ENCODE results near the gene NECTIN2. TPM values are rescaled to one million over a fixed set of nuclear protein-coding genes. Genes with fewer than 3 reads are reported as not detected.
"Not testable (repeated sequence)": the region's sequence is repeated elsewhere in the genome, so short reads cannot be mapped to it uniquely, and the experiment has no call there.

Gene NECTIN2
- total RNA-seq, 1 experiment from 2014 or later = 104 TPM

DNA sequence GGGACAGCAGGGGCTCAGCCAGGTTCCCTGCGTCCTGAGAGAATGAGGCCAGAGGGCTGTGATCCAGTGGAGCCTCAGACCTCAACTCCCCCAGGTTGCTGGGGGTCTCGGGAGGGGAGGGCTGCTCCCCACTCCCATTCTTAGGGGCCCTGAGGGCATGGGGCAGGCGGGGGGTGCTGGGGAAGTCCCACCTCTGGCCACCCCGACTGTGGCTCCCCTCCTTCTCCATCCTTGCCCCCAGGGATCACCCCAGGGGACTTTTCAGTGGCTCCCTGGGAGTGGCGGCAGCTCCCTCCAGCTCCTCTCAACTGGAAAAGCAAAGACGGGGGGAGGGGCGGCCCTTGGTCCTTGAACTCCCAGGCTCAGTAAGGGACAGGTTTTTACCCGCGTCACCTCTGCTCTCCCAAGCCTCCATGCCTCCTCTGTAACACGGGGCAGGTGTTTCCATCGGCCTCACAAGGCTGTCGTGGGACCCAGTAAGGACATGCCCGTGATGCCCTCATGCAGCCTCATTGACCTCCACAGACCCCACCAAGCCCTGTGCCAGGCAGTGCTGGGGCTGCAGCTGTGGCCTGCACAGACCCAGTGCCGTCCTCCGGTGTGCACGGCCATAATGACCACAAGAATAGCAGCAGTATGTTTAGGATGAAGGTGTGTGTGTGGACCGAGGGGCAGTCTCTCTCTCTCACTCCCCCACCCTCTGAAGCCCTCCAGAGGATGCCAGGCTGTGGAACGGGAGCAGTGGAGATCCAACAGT is 33.4 kb downstream of the NECTIN2 start:
- ChIA-PET POLR2A (interaction anchor here (0.5 kb wide), 1 partner anchor 18 kb away, joined by 3 read pairs; no protein-coding TSS in a partner anchor), CTCF (no interaction called here)
- H3K27ac ChIP-seq (ENCODE audit: low read length) = no peak overlapping the region
- BruUV-seq (replicated peaks) = no TSS peak
- intact Hi-C loops (cut with micrococcal nuclease; ENCODE audit: unreplicated experiment) (no loop called here), in situ Hi-C loops (cut with HindIII; ENCODE audit: low pct_unique_long_range_greater_than_20kb, low sequenced_read_pairs) (no loop called here)
- H3K36me3 ChIP-seq (ENCODE audit: control insufficient read depth, insufficient read depth, low read length) = no peaks in the 10 kb centered on the region
- DNase-seq (ENCODE audit: low read depth, low spot score) (no peak), ATAC-seq (no peak)
- TF ChIP-seq SIN3A (IDR thresholded peaks at IDR 0.05; ENCODE audit: borderline replicate concordance, insufficient read depth, low read depth, low read length) (no peak), TCF7L2 (IDR thresholded peaks at IDR 0.05; ENCODE audit: low read depth, low read length) (no peak), POLR2AphosphoS5 (IDR thresholded peaks at IDR 0.05; ENCODE audit: low read depth, low read length) (no peak)
- TF ChIP-seq, protein P1, sequence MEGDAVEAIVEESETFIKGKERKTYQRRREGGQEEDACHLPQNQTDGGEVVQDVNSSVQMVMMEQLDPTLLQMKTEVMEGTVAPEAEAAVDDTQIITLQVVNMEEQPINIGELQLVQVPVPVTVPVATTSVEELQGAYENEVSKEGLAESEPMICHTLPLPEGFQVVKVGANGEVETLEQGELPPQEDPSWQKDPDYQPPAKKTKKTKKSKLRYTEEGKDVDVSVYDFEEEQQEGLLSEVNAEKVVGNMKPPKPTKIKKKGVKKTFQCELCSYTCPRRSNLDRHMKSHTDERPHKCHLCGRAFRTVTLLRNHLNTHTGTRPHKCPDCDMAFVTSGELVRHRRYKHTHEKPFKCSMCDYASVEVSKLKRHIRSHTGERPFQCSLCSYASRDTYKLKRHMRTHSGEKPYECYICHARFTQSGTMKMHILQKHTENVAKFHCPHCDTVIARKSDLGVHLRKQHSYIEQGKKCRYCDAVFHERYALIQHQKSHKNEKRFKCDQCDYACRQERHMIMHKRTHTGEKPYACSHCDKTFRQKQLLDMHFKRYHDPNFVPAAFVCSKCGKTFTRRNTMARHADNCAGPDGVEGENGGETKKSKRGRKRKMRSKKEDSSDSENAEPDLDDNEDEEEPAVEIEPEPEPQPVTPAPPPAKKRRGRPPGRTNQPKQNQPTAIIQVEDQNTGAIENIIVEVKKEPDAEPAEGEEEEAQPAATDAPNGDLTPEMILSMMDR (IDR thresholded peaks at IDR 0.05) = no peak
- TF ChIP-seq, protein P2, sequence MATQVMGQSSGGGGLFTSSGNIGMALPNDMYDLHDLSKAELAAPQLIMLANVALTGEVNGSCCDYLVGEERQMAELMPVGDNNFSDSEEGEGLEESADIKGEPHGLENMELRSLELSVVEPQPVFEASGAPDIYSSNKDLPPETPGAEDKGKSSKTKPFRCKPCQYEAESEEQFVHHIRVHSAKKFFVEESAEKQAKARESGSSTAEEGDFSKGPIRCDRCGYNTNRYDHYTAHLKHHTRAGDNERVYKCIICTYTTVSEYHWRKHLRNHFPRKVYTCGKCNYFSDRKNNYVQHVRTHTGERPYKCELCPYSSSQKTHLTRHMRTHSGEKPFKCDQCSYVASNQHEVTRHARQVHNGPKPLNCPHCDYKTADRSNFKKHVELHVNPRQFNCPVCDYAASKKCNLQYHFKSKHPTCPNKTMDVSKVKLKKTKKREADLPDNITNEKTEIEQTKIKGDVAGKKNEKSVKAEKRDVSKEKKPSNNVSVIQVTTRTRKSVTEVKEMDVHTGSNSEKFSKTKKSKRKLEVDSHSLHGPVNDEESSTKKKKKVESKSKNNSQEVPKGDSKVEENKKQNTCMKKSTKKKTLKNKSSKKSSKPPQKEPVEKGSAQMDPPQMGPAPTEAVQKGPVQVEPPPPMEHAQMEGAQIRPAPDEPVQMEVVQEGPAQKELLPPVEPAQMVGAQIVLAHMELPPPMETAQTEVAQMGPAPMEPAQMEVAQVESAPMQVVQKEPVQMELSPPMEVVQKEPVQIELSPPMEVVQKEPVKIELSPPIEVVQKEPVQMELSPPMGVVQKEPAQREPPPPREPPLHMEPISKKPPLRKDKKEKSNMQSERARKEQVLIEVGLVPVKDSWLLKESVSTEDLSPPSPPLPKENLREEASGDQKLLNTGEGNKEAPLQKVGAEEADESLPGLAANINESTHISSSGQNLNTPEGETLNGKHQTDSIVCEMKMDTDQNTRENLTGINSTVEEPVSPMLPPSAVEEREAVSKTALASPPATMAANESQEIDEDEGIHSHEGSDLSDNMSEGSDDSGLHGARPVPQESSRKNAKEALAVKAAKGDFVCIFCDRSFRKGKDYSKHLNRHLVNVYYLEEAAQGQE (IDR thresholded peaks at IDR 0.05; ENCODE audit: insufficient read depth in 1 of 2, low read depth in 2 of 2, low read length in 1 of 2) = no peak
- H3K4me1 ChIP-seq (ENCODE audit: control insufficient read depth, insufficient read depth, low read length) = peaks cover 17% of the 10 kb centered on the region; the same call in 1 of the 2 replicates
- no peaks in the 10 kb centered on the region for H3K27me3 ChIP-seq (ENCODE audit: control insufficient read depth, insufficient read depth, low read length)
- no peaks in the 10 kb centered on the region for H3K9me3 ChIP-seq (ENCODE audit: control insufficient read depth, insufficient read depth, low read depth, low read length)
- H3K4me3 ChIP-seq (ENCODE audit: low read depth in 2 of 2, low read length in 2 of 2) = no peak overlapping the region

DNA sequence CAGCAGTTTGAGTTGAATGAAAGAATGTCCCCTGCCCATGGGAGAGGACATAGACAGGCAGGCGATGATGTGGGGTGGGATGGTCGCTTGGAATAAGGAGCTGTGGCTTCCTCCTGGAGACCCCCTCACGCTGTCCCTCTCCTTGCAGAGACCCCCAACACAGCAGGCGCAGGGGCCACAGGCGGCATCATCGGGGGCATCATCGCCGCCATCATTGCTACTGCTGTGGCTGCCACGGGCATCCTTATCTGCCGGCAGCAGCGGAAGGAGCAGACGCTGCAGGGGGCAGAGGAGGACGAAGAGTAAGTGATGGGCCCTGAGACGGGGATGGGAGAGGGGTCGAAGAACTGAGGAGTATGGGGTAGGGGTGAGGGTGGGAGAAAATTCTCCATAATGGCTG is 36.0 kb downstream of the NECTIN2 start:
- TF ChIP-seq TCF7L2 (IDR thresholded peaks at IDR 0.05; ENCODE audit: low read depth, low read length) = no peak
- TF ChIP-seq POLR2AphosphoS5 (IDR thresholded peaks at IDR 0.05; ENCODE audit: low read depth, low read length) = no peak
- TF ChIP-seq, protein P2 (IDR thresholded peaks at IDR 0.05; ENCODE audit: insufficient read depth in 1 of 2, low read depth in 2 of 2, low read length in 1 of 2) = no peak
- no peak for TF ChIP-seq SIN3A (IDR thresholded peaks at IDR 0.05; ENCODE audit: borderline replicate concordance, insufficient read depth, low read depth, low read length)
- TF ChIP-seq, protein P1 (IDR thresholded peaks at IDR 0.05) = no peak
- DNase-seq (ENCODE audit: low read depth, low spot score) (no peak), ATAC-seq (no peak)
- Histone ChIP-seq H3K9me3 (ENCODE audit: control insufficient read depth, insufficient read depth, low read depth, low read length) (no peaks in the 10 kb centered on the region), H3K4me1 (ENCODE audit: control insufficient read depth, insufficient read depth, low read length) (0 out of 2 replicates have a peak, but pooled peaks cover under 1% of the 10 kb centered on the region), H3K27ac (ENCODE audit: low read length) (no peak overlapping the region), H3K36me3 (ENCODE audit: control insufficient read depth, insufficient read depth, low read length) (no peaks in the 10 kb centered on the region), H3K27me3 (ENCODE audit: control insufficient read depth, insufficient read depth, low read length) (no peaks in the 10 kb centered on the region), H3K4me3 (ENCODE audit: low read depth in 2 of 2, low read length in 2 of 2) (no peak overlapping the region)
- no TSS peak for BruUV-seq (replicated peaks)
- intact Hi-C loops (cut with micrococcal nuclease; ENCODE audit: unreplicated experiment) (no loop called here), in situ Hi-C loops (cut with HindIII; ENCODE audit: low pct_unique_long_range_greater_than_20kb, low sequenced_read_pairs) (no loop called here)
- ChIA-PET POLR2A (no interaction called here), CTCF (no interaction called here)

DNA sequence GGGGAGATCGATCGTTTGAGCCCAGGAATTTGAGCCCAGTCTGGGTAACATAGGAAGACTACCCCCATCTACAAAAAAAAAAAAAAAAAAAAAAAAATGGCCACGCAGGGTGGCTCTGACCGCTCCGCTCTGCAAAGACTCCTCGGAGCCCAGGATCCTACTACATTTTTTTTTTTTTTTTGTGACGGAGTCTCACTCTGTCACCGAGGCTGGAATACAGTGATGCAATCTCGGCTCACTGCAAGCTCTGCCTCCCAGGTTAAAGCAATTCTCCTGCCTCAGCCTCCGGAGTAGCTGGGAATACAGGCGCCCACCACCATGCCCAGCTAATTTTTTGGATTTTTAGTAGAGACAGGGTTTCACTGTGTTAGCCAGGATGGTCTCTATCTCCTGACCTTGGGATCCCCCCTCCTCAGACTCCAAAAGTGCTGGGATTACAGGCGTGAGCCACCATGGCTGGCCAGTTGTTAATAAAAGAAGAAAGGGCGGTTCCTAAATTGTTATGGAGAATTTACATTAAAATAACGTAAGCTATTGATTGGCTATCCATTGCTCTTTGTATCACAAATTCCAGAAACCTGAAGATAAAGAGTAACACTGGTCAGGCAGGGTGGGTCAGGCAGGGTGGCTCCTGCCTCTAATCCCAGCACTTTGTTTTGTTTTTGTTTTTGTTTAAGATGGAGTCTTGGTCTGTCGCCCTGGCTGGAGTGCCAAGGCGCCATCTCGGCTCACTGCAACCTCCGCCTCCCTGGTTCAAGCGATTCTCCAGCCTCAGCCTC is 36.7 kb downstream of the NECTIN2 start:
- H3K4me3 ChIP-seq (ENCODE audit: low read depth in 2 of 2, low read length in 2 of 2); H3K27ac ChIP-seq (ENCODE audit: low read length); CTCF ChIA-PET; BruUV-seq (replicated peaks); DNase-seq (ENCODE audit: low read depth, low spot score); POLR2A ChIA-PET; ATAC-seq; H3K27me3 ChIP-seq (ENCODE audit: control insufficient read depth, insufficient read depth, low read length); intact Hi-C loops (cut with micrococcal nuclease; ENCODE audit: unreplicated experiment); in situ Hi-C loops (cut with HindIII; ENCODE audit: low pct_unique_long_range_greater_than_20kb, low sequenced_read_pairs); H3K9me3 ChIP-seq (ENCODE audit: control insufficient read depth, insufficient read depth, low read depth, low read length); H3K36me3 ChIP-seq (ENCODE audit: control insufficient read depth, insufficient read depth, low read length); H3K4me1 ChIP-seq (ENCODE audit: control insufficient read depth, insufficient read depth, low read length): not testable (repeated sequence)
